SJSA1 (cell line): ENCODE data around the gene FAM193A. TPM values are rescaled to one million over a fixed set of nuclear protein-coding genes. Genes with fewer than 3 reads are reported as not detected.
"Not testable (repeated sequence)": the region's sequence is repeated elsewhere in the genome, so short reads cannot be mapped to it uniquely, and the experiment has no call there.

Source experiments
- DNase-seq, 2 experiments: peaks; one replicate each; pipeline ENCODE4 v3.0.0-alpha.2; 2015 to 2020; ENCODE audit warnings: low spot score in 2 of 2, low read depth in 1 of 2
- H3K27ac ChIP-seq: fragments of 250-450 bp; sonication (Bioruptor Pico); 2 replicates; pipeline ENCODE4 v1.5.1; 2020; ENCODE audit warnings: mild to moderate bottlenecking, moderate library complexity
- H3K27me3 ChIP-seq: fragments of 250-450 bp; sonication (Bioruptor Pico); replicated peaks from 2 replicates; pipeline ENCODE4 v1.5.1; 2020; ENCODE audit warnings: mild to moderate bottlenecking, moderate library complexity
- H3K36me3 ChIP-seq: fragments of 250-450 bp; sonication (Bioruptor Pico); 2 replicates; pipeline ENCODE4 v1.5.1; 2020; ENCODE audit warnings: mild to moderate bottlenecking
- H3K4me1 ChIP-seq: fragments of 250-450 bp; sonication (Bioruptor Pico); replicated peaks from 2 replicates; pipeline ENCODE4 v1.6.1; 2021; ENCODE audit warnings: mild to moderate bottlenecking
- H3K4me3 ChIP-seq: fragments of 250-450 bp; sonication (Bioruptor Pico); 2 replicates; pipeline ENCODE4 v1.5.1; 2020; ENCODE audit warnings: mild to moderate bottlenecking
- H3K9me3 ChIP-seq: fragments of 250-450 bp; sonication (Bioruptor Pico); replicated peaks from 2 replicates; pipeline ENCODE4 v1.5.1; 2020; ENCODE audit warnings: mild to moderate bottlenecking
- total RNA-seq: library from RNA; depleted of rRNA; stranded (reverse); fragments of >200 nt; shearing (Covaris generic); gene quantifications from 2 replicates; pipeline ENCODE4 v1.2.3, GENCODE V29; 2014

Gene FAM193A
- total RNA-seq, 1 experiment from 2014 or later = 7.6 TPM

- H3K36me3 ChIP-seq = no peaks in the 10 kb centered on the region
- no peaks in the 10 kb centered on the region for H3K4me1 ChIP-seq
- no peaks in the 10 kb centered on the region for H3K27me3 ChIP-seq
- DNase-seq = no peak
- no peaks in the 10 kb centered on the region for H3K9me3 ChIP-seq
- H3K27ac ChIP-seq = no peak overlapping the region
- H3K4me3 ChIP-seq = no peak overlapping the region
These were observed 87.0 kb downstream of the FAM193A start for GRCh38 chr4:2623442-2623841.

GRCh38 chr4:2624782-2625530 lies 88.5 kb downstream of the FAM193A start:
- Histone ChIP-seq H3K36me3 (no peaks in the 10 kb centered on the region), H3K9me3 (no peaks in the 10 kb centered on the region), H3K4me1 (no peaks in the 10 kb centered on the region), H3K4me3 (no peak overlapping the region), H3K27me3 (no peaks in the 10 kb centered on the region), H3K27ac (no peak overlapping the region)
- DNase-seq = no peak

- Histone ChIP-seq H3K27ac (no peak overlapping the region), H3K36me3 (0 out of 2 replicates have a peak, but pooled peaks cover 4% of the 10 kb centered on the region), H3K27me3 (no peaks in the 10 kb centered on the region), H3K4me3 (no peak overlapping the region), H3K4me1 (no peaks in the 10 kb centered on the region), H3K9me3 (no peaks in the 10 kb centered on the region)
- no peak for DNase-seq
These were observed 89.8 kb downstream of the FAM193A start for GRCh38 chr4:2626231-2626630.

- no peaks in the 10 kb centered on the region for H3K4me1 ChIP-seq
- no peaks in the 10 kb centered on the region for H3K9me3 ChIP-seq
- DNase-seq = no peak
- 0 out of 2 replicates have a peak, but pooled peaks cover 4% of the 10 kb centered on the region for H3K36me3 ChIP-seq
- H3K4me3 ChIP-seq = no peak overlapping the region
- H3K27ac ChIP-seq = no peak overlapping the region
- no peaks in the 10 kb centered on the region for H3K27me3 ChIP-seq
These were observed 94.3 kb downstream of the FAM193A start for GRCh38 chr4:2630556-2631273.

- no peak overlapping the region for H3K4me3 ChIP-seq
- H3K4me1 ChIP-seq = no peaks in the 10 kb centered on the region
- no peak for DNase-seq
- 0 out of 2 replicates have a peak, but pooled peaks cover 4% of the 10 kb centered on the region for H3K36me3 ChIP-seq
- H3K9me3 ChIP-seq = no peaks in the 10 kb centered on the region
- H3K27me3 ChIP-seq = no peaks in the 10 kb centered on the region
- no peak overlapping the region for H3K27ac ChIP-seq
These were observed 97.6 kb downstream of the FAM193A start for GRCh38 chr4:2634014-2634413.

GRCh38 chr4:2636331-2636730 lies 99.9 kb downstream of the FAM193A start:
- no peaks in the 10 kb centered on the region for H3K9me3 ChIP-seq
- DNase-seq = no peak
- H3K27me3 ChIP-seq = no peaks in the 10 kb centered on the region
- no peaks in the 10 kb centered on the region for H3K4me1 ChIP-seq
- H3K36me3 ChIP-seq = 0 out of 2 replicates have a peak, but pooled peaks cover 7% of the 10 kb centered on the region
- H3K27ac ChIP-seq = no peak overlapping the region
- no peak overlapping the region for H3K4me3 ChIP-seq

GRCh38 chr4:2636994-2637393 lies 100.5 kb downstream of the FAM193A start:
- not testable (repeated sequence) for H3K4me1 ChIP-seq, H3K36me3 ChIP-seq, DNase-seq, H3K9me3 ChIP-seq, H3K4me3 ChIP-seq, H3K27ac ChIP-seq, H3K27me3 ChIP-seq

GRCh38 chr4:2637956-2638552 lies 101.6 kb downstream of the FAM193A start:
- Histone ChIP-seq H3K4me3 (no peak overlapping the region), H3K36me3 (0 out of 2 replicates have a peak, but pooled peaks cover 7% of the 10 kb centered on the region), H3K27me3 (no peaks in the 10 kb centered on the region), H3K4me1 (no peaks in the 10 kb centered on the region), H3K9me3 (no peaks in the 10 kb centered on the region), H3K27ac (no peak overlapping the region)
- no peak for DNase-seq

- DNase-seq = no peak
- Histone ChIP-seq H3K27me3 (no peaks in the 10 kb centered on the region), H3K27ac (no peak overlapping the region), H3K36me3 (0 out of 2 replicates have a peak, but pooled peaks cover 7% of the 10 kb centered on the region), H3K9me3 (no peaks in the 10 kb centered on the region), H3K4me3 (no peak overlapping the region), H3K4me1 (no peaks in the 10 kb centered on the region)
These were observed 102.3 kb downstream of the FAM193A start for GRCh38 chr4:2638730-2639129.

GRCh38 chr4:2642968-2643367 lies 106.5 kb downstream of the FAM193A start:
- H3K27me3 ChIP-seq = no peaks in the 10 kb centered on the region
- H3K4me3 ChIP-seq = no peak overlapping the region
- peaks cover 10% of the 10 kb centered on the region; the same call in 1 of the 2 replicates for H3K36me3 ChIP-seq
- DNase-seq = no peak
- no peaks in the 10 kb centered on the region for H3K4me1 ChIP-seq
- H3K9me3 ChIP-seq = no peaks in the 10 kb centered on the region
- no peak overlapping the region for H3K27ac ChIP-seq

- no peaks in the 10 kb centered on the region for H3K27me3 ChIP-seq
- peaks cover 10% of the 10 kb centered on the region; the same call in 1 of the 2 replicates for H3K36me3 ChIP-seq
- no peak overlapping the region for H3K4me3 ChIP-seq
These were observed 107.1 kb downstream of the FAM193A start for GRCh38 chr4:2643555-2643954.

GRCh38 chr4:2646396-2647149 lies 110.1 kb downstream of the FAM193A start:
- DNase-seq = no peak
- Histone ChIP-seq H3K36me3 (peaks cover 6% of the 10 kb centered on the region), H3K9me3 (no peaks in the 10 kb centered on the region), H3K4me3 (no peak overlapping the region), H3K4me1 (no peaks in the 10 kb centered on the region), H3K27me3 (no peaks in the 10 kb centered on the region), H3K27ac (no peak overlapping the region)

More at GRCh38 chr4:2643555-2643954, 107.1 kb downstream of the FAM193A start:
- H3K9me3 ChIP-seq = no peaks in the 10 kb centered on the region
- H3K4me1 ChIP-seq = no peaks in the 10 kb centered on the region
- H3K27ac ChIP-seq = no peak overlapping the region
- DNase-seq = no peak

- no peaks in the 10 kb centered on the region for H3K27me3 ChIP-seq
- no peak overlapping the region for H3K27ac ChIP-seq
- DNase-seq = no peak
- peaks cover 6% of the 10 kb centered on the region for H3K36me3 ChIP-seq
- H3K4me3 ChIP-seq = no peak overlapping the region
- no peaks in the 10 kb centered on the region for H3K9me3 ChIP-seq
- H3K4me1 ChIP-seq = no peaks in the 10 kb centered on the region
These were observed 111.1 kb downstream of the FAM193A start for GRCh38 chr4:2647403-2648158.
